ENCODE results near the gene PTGDS. TPM values are rescaled to one million over a fixed set of nuclear protein-coding genes. Genes with fewer than 3 reads are reported as not detected.

The PTGDS gene
- total and polyA plus RNA-seq, 9 of the 15 experiments (the other 6 are each of a cell fraction or from before 2014, with no cell fraction given) = 0.46 to 7.1 (median 2.0) TPM

GRCh38 chr9:136996361-136997292 lies 19.3 kb downstream of the PTGDS start, which contains the start of gene CLIC3 (continued):
- TF ChIP-seq ZNF518B (CRISPR knock-in tag; IDR thresholded peaks at IDR 0.05) (no peak), VEZF1 (CRISPR knock-in tag; IDR thresholded peaks at IDR 0.05) (peak; percentile 0; the same call in 1 of the 2 replicates), ZBTB7A (IDR thresholded peaks at IDR 0.05; ENCODE audit: borderline replicate concordance, control insufficient read depth, low read depth, low read length) (peak; percentile 61), ZNF511 (CRISPR knock-in tag; IDR thresholded peaks at IDR 0.05) (no peak), FOXO4 (CRISPR knock-in tag; IDR thresholded peaks at IDR 0.05) (no peak), E2F3 (CRISPR knock-in tag; IDR thresholded peaks at IDR 0.05) (no peak), FOXJ2 (tag; IDR thresholded peaks at IDR 0.05) (no peak), PATZ1 (CRISPR knock-in tag; IDR thresholded peaks at IDR 0.05; ENCODE audit: borderline replicate concordance) (no peak), DMBX1 (CRISPR knock-in tag; IDR thresholded peaks at IDR 0.05; ENCODE audit: borderline replicate concordance) (no peak), RFX5 (IDR thresholded peaks at IDR 0.05; ENCODE audit: low read depth, low read length) (no peak), E2F8 (IDR thresholded peaks at IDR 0.05; ENCODE audit: low read depth, partially characterized antibody) (no peak)
